ENCODE results near the gene GPRIN3. TPM values are rescaled to one million over a fixed set of nuclear protein-coding genes. Genes with fewer than 3 reads are reported as not detected.

The GPRIN3 gene
- total and polyA plus RNA-seq, 10 of the 15 experiments (the other 5 are each of a cell fraction or from before 2014, with no cell fraction given) = under 0.01 to 0.05 (median 0.01) TPM; not detected in 6

GRCh38 chr4:89300499-89300898 is 7.1 kb downstream of the GPRIN3 start:
- SMC1A ChIA-PET (ENCODE audit: uncharacterized antibody, unreplicated experiment) = interaction anchor here (0.7 to 1.7 kb wide), 3 partner anchors 11 to 34 kb away, joined by 3 to 6 read pairs (median 3); no protein-coding TSS in a partner anchor

More at GRCh38 chr4:89300499-89300898, 7.1 kb downstream of the GPRIN3 start:
- no peak for DNase-seq (ENCODE audit: low read depth, low spot score)
- H3K79me2 ChIP-seq (ENCODE audit: control insufficient read depth, insufficient read depth, low read length) = no peaks in the 10 kb centered on the region
- in situ Hi-C loops (cut with MboI) (no loop called here), intact Hi-C loops (cut with micrococcal nuclease; ENCODE audit: unreplicated experiment) (no loop called here)
- H2AFZ ChIP-seq (ENCODE audit: control insufficient read depth, low read depth, low read length) = no peak overlapping the region
- TF ChIP-seq BCL11A (IDR thresholded peaks at IDR 0.05; ENCODE audit: low read depth, low read length) (no peak), RFX5 (IDR thresholded peaks at IDR 0.05; ENCODE audit: low read depth, low read length) (no peak), CEBPB (IDR thresholded peaks at IDR 0.05; ENCODE audit: borderline replicate concordance in 1 of 2, low read depth in 2 of 2, low read length in 2 of 2) (no peak), SRF (IDR thresholded peaks at IDR 0.05; ENCODE audit: low read depth in 2 of 2, low read length in 2 of 2) (no peak), MXI1 (IDR thresholded peaks at IDR 0.05; ENCODE audit: low read depth, low read length) (no peak), TARDBP (IDR thresholded peaks at IDR 0.05; ENCODE audit: borderline replicate concordance) (no peak), IKZF2 (IDR thresholded peaks at IDR 0.05) (no peak), POLR2AphosphoS5 (IDR thresholded peaks at IDR 0.05; ENCODE audit: low read length) (no peak), BHLHE40 (IDR thresholded peaks at IDR 0.05; ENCODE audit: borderline replicate concordance in 1 of 2, low read depth in 2 of 2, low read length in 1 of 2) (no peak), ZNF207 (IDR thresholded peaks at IDR 0.05; ENCODE audit: borderline replicate concordance) (no peak), BRCA1 (IDR thresholded peaks at IDR 0.05; ENCODE audit: low read depth, low read length) (no peak), ASH2L (IDR thresholded peaks at IDR 0.05; ENCODE audit: borderline replicate concordance, low read depth) (no peak), RB1 (IDR thresholded peaks at IDR 0.05; ENCODE audit: borderline replicate concordance) (no peak), PAX8 (IDR thresholded peaks at IDR 0.05) (no peak), LARP7 (IDR thresholded peaks at IDR 0.05) (no peak)
- TF ChIP-seq, protein P1, sequence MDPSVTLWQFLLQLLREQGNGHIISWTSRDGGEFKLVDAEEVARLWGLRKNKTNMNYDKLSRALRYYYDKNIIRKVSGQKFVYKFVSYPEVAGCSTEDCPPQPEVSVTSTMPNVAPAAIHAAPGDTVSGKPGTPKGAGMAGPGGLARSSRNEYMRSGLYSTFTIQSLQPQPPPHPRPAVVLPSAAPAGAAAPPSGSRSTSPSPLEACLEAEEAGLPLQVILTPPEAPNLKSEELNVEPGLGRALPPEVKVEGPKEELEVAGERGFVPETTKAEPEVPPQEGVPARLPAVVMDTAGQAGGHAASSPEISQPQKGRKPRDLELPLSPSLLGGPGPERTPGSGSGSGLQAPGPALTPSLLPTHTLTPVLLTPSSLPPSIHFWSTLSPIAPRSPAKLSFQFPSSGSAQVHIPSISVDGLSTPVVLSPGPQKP (IDR thresholded peaks at IDR 0.05; ENCODE audit: low read depth, low read length) = no peak
- H3K4me2 ChIP-seq (ENCODE audit: control insufficient read depth, insufficient read depth) = no peak overlapping the region
- no peaks in the 10 kb centered on the region for H3K4me1 ChIP-seq (ENCODE audit: control insufficient read depth, insufficient read depth, low read length)
- ChIA-PET POLR2A (no interaction called here), CTCF (interaction anchor here (2.2 kb wide), 1 partner anchor 74 kb away, joined by 5 read pairs; no protein-coding TSS in a partner anchor), RAD21 (ENCODE audit: unreplicated experiment) (no interaction called here)
- no peak overlapping the region for H3K4me3 ChIP-seq
- H3K27ac ChIP-seq (ENCODE audit: control insufficient read depth, insufficient read depth) = no peak overlapping the region
- no peaks in the 10 kb centered on the region for H3K36me3 ChIP-seq (ENCODE audit: control insufficient read depth in 2 of 2, insufficient read depth in 2 of 2, low read length in 1 of 2)
- FAIRE-seq = no peak
- H3K9ac ChIP-seq (ENCODE audit: control insufficient read depth, insufficient read depth, low read length) = no peak overlapping the region
- no peaks in the 10 kb centered on the region for H4K20me1 ChIP-seq (ENCODE audit: control insufficient read depth, insufficient read depth)
- WGBS (ENCODE audit: insufficient coverage, insufficient replicate concordance, low lambda C conversion rate, missing lambda C conversion rate) = 0% methylated on average over 1 of the region's 1 CpG
- ATAC-seq = no peak
- no TSS peak for BruUV-seq (replicated peaks)
- no peaks in the 10 kb centered on the region for H3K9me3 ChIP-seq (replicated peaks; ENCODE audit: control insufficient read depth, insufficient read depth, low read length)
- H3K27me3 ChIP-seq (replicated peaks in 1 of 2; ENCODE audit: control insufficient read depth in 2 of 2, insufficient read depth in 2 of 2, low read length in 1 of 2) = peaks cover 0 to 2% of the 10 kb centered on the region in 2 experiments; a peak in 1 of 4 replicates
